Endodermal cell (in vitro differentiated cells): ENCODE measurements around the gene COL4A6. TPM values are rescaled to one million over a fixed set of nuclear protein-coding genes. Genes with fewer than 3 reads are reported as not detected.

Experiments
- DNase-seq: peaks from one replicate; pipeline ENCODE4 v3.0.0-alpha.2; 2017
- H3K27ac ChIP-seq: 2 replicates; pipeline ENCODE4 v1.5.1; 2013; ENCODE audit warnings: mild to moderate bottlenecking, low read depth, low read length, moderate library complexity
- H3K27me3 ChIP-seq: 2 replicates; pipeline ENCODE4 v1.6.1; 2013; ENCODE audit warnings: mild to moderate bottlenecking, low read length, moderate library complexity; ENCODE audit not compliant: insufficient read depth, control insufficient read depth, poor library complexity, severe bottlenecking
- H3K36me3 ChIP-seq: 2 replicates; pipeline ENCODE4 v1.7.0; 2013; ENCODE audit warnings: mild to moderate bottlenecking, low read length, moderate library complexity; ENCODE audit not compliant: control insufficient read depth, insufficient read depth
- H3K4me1 ChIP-seq: one replicate; pipeline ENCODE4 v1.7.0; 2013; ENCODE audit warnings: low read length; ENCODE audit not compliant: control insufficient read depth, insufficient read depth
- H3K4me3 ChIP-seq: 2 replicates; pipeline ENCODE4 v1.5.1; 2013; ENCODE audit warnings: mild to moderate bottlenecking, low read length, moderate library complexity
- H3K9ac ChIP-seq: 2 replicates; pipeline ENCODE4 v1.6.1; 2013; ENCODE audit warnings: mild to moderate bottlenecking, low read length, moderate library complexity; ENCODE audit not compliant: poor library complexity, severe bottlenecking; ENCODE audit errors: extremely low read depth
- H3K9me3 ChIP-seq: 2 replicates; pipeline ENCODE4 v1.6.1; 2013; ENCODE audit warnings: mild to moderate bottlenecking, low read length, moderate library complexity; ENCODE audit not compliant: control insufficient read depth
- H3K27ac Mint-ChIP-seq: 2 replicates; pipeline ENCODE4 v1.8.0; 2020; ENCODE audit warnings: mixed read lengths
- H3K27me3 Mint-ChIP-seq: 2 replicates; pipeline ENCODE4 v1.8.0; 2021; ENCODE audit warnings: mild to moderate bottlenecking, mixed read lengths; ENCODE audit not compliant: insufficient read depth
- H3K36me3 Mint-ChIP-seq: 2 replicates; pipeline ENCODE4 v1.8.0; 2020; ENCODE audit warnings: low read depth, mixed read lengths
- H3K4me1 Mint-ChIP-seq: 2 replicates; pipeline ENCODE4 v1.8.0; 2020; ENCODE audit warnings: mixed read lengths
- H3K4me3 Mint-ChIP-seq: 2 replicates; pipeline ENCODE4 v1.8.0; 2020; ENCODE audit warnings: mild to moderate bottlenecking, moderate library complexity, mixed read lengths
- H3K9me3 Mint-ChIP-seq: 2 replicates; pipeline ENCODE4 v1.8.0; 2020; ENCODE audit warnings: mild to moderate bottlenecking, mixed read lengths
- CTCF ChIP-seq: fragments of 200-600 bp; sonication (generic); conservative IDR thresholded peaks from 2 replicates; pipeline ENCODE4 v1.5.0; 2021; ENCODE audit warnings: antibody characterized with exemption, mild to moderate bottlenecking
- WGBS, 2 experiments: methylation state at CpG; one replicate each; pipeline versions ENCODE4 v1.1.5 to v1.1.7; 2013; ENCODE audit warnings: missing lambda C conversion rate in 2 of 2, mixed read lengths in 1 of 2; ENCODE audit not compliant: insufficient coverage in 1 of 2, insufficient read length in 1 of 2; 5-methylcytosine and 5-hydroxymethylcytosine counted together
- total RNA-seq, 2 donors: library from RNA; stranded (reverse); fragmentation: NEBNext Ultra II Directional in 1 of 2; extraction: Animal tissue kit (Norgen Biotek cat#: 25700) in 1 of 2; gene quantifications; 2 replicates in 1 of 2; 3 replicates in 1 of 2; pipeline ENCODE4 v1.2.1, GENCODE V29; 2021

The COL4A6 gene
- total RNA-seq, 2 donors from 2014 or later = 205 to 338 TPM

- TF ChIP-seq CTCF = no peak
- 95 to 100% methylated on average over 1 of the region's 1 CpG for WGBS, 2 experiments
Measured at GRCh38 chrX:108299704-108300103, 138.5 kb downstream of the COL4A6 start.

GRCh38 chrX:108299101-108299591 is 139.1 kb downstream of the COL4A6 start:
- peaks cover 14% of the 10 kb centered on the region for H3K4me1 Mint-ChIP-seq
- H3K9me3 Mint-ChIP-seq = peaks cover 2% of the 10 kb centered on the region
- peak overlapping the region; percentile 73 for H3K27ac ChIP-seq
- peaks cover 3% of the 10 kb centered on the region for H3K36me3 ChIP-seq
- peaks cover 55% of the 10 kb centered on the region for H3K36me3 Mint-ChIP-seq
- no peak for DNase-seq
- no peak for TF ChIP-seq CTCF
- no peak overlapping the region for H3K9ac ChIP-seq
- H3K4me1 ChIP-seq = no peaks in the 10 kb centered on the region
- H3K9me3 ChIP-seq = no peaks in the 10 kb centered on the region
- no peak overlapping the region for H3K4me3 Mint-ChIP-seq
- H3K27me3 Mint-ChIP-seq = no peaks in the 10 kb centered on the region
- no peaks in the 10 kb centered on the region for H3K27me3 ChIP-seq
- peak overlapping the region; percentile 81 for H3K27ac Mint-ChIP-seq
- no peak overlapping the region for H3K4me3 ChIP-seq
- WGBS, 2 experiments = 63% methylated on average over 2 of the region's 2 CpGs; no CpG with 5 or more reads in 1 of the 2 experiments

More at GRCh38 chrX:108299704-108300103, 138.5 kb downstream of the COL4A6 start:
- peak overlapping the region; percentile 73 for H3K27ac ChIP-seq
- Mint-ChIP-seq H3K27me3 (no peaks in the 10 kb centered on the region), H3K4me1 (peaks cover 14% of the 10 kb centered on the region), H3K36me3 (peaks cover 50% of the 10 kb centered on the region), H3K27ac (no peak overlapping the region), H3K9me3 (peaks cover 2% of the 10 kb centered on the region), H3K4me3 (no peak overlapping the region)
- no peaks in the 10 kb centered on the region for H3K4me1 ChIP-seq
- H3K9ac ChIP-seq = no peak overlapping the region
- DNase-seq = no peak
- H3K27me3 ChIP-seq = no peaks in the 10 kb centered on the region
- H3K36me3 ChIP-seq = peaks cover 3% of the 10 kb centered on the region
- H3K9me3 ChIP-seq = no peaks in the 10 kb centered on the region
- H3K4me3 ChIP-seq = no peak overlapping the region

- H3K27me3 Mint-ChIP-seq = no peaks in the 10 kb centered on the region
- H3K27ac Mint-ChIP-seq = no peak overlapping the region
- WGBS, 2 experiments = 95% methylated on average over 18 of the region's 18 CpGs; no CpG with 5 or more reads in 1 of the 2 experiments
- peaks cover 3% of the 10 kb centered on the region for H3K36me3 ChIP-seq
- no peak overlapping the region for H3K9ac ChIP-seq
- H3K4me3 ChIP-seq = no peak overlapping the region
- H3K4me3 Mint-ChIP-seq = no peak overlapping the region
- no peaks in the 10 kb centered on the region for H3K27me3 ChIP-seq
- DNase-seq = no peak
- TF ChIP-seq CTCF = no peak
- no peaks in the 10 kb centered on the region for H3K4me1 ChIP-seq
- H3K4me1 Mint-ChIP-seq = peaks cover 14% of the 10 kb centered on the region
- no peaks in the 10 kb centered on the region for H3K9me3 ChIP-seq
- H3K27ac ChIP-seq = peak overlapping the region; percentile 10
- H3K36me3 Mint-ChIP-seq = peaks cover 56% of the 10 kb centered on the region
- H3K9me3 Mint-ChIP-seq = peaks cover 4% of the 10 kb centered on the region
Measured at GRCh38 chrX:108298165-108298602, 140.0 kb downstream of the COL4A6 start.
